Activated CD4-positive, alpha-beta T cell treated with anti-CD3 and anti-CD28 coated beads, Interleukin-2, amount 10 ng/mL, durations not matched to agents 7 days and 5 days (primary cell): ENCODE data around the gene MPV17. TPM values are rescaled to one million over a fixed set of nuclear protein-coding genes. Genes with fewer than 3 reads are reported as not detected.
"Not testable (repeated sequence)": the region's sequence is repeated elsewhere in the genome, so short reads cannot be mapped to it uniquely, and the experiment has no call there.

Experiments used
- CTCF ChIA-PET: fragments of 350-600 bp; sonication (Branson Sonifier 250); formaldehyde crosslinking; loops from one replicate; lab custom pipeline; 2021; ENCODE audit warnings: antibody characterized with exemption; lab: Charles Lee
- POLR2A ChIA-PET: fragments of 350-600 bp; sonication (Branson Sonifier 250); formaldehyde crosslinking; loops from one replicate; lab custom pipeline; 2021; ENCODE audit warnings: antibody characterized with exemption; lab: Charles Lee
- DNase-seq: peaks from one replicate; pipeline ENCODE4 v3.0.0-alpha.2; 2020
- H3K27ac Mint-ChIP-seq: one replicate; pipeline ENCODE4 v1.8.0; 2021; ENCODE audit warnings: mild to moderate bottlenecking, moderate library complexity, mixed read lengths
- H3K27me3 Mint-ChIP-seq: one replicate; pipeline ENCODE4 v1.8.0; 2021; ENCODE audit warnings: mixed read lengths
- H3K36me3 Mint-ChIP-seq: one replicate; pipeline ENCODE4 v1.8.0; 2021; ENCODE audit warnings: low read depth, mixed read lengths
- H3K4me1 Mint-ChIP-seq: one replicate; pipeline ENCODE4 v1.8.0; 2021; ENCODE audit warnings: mixed read lengths
- H3K4me3 Mint-ChIP-seq: one replicate; pipeline ENCODE4 v1.8.0; 2021; ENCODE audit warnings: mild to moderate bottlenecking, moderate library complexity, mixed read lengths
- H3K9me3 Mint-ChIP-seq: one replicate; pipeline ENCODE4 v1.8.0; 2021; ENCODE audit warnings: mixed read lengths
- total RNA-seq, 2 experiments: library from RNA; stranded (reverse); gene quantifications; one replicate each; pipeline ENCODE4 v1.2.3, GENCODE V29; 2021

MPV17 gene
- total RNA-seq, 2 experiments from 2014 or later = 80.8 to 83.6 TPM

GRCh38 chr2:27353762-27354596, 31.1 kb upstream of the MPV17 start:
- POLR2A ChIA-PET = interaction anchor here (0.6 kb wide), 1 partner anchor 10 kb away, joined by 3 read pairs; no protein-coding TSS in a partner anchor
- H3K36me3 Mint-ChIP-seq = peaks cover 7% of the 10 kb centered on the region
- H3K27ac Mint-ChIP-seq = no peak overlapping the region
- no peaks in the 10 kb centered on the region for H3K27me3 Mint-ChIP-seq
- no peak for DNase-seq
- peak overlapping the region; percentile 39 for H3K4me3 Mint-ChIP-seq
- no peaks in the 10 kb centered on the region for H3K9me3 Mint-ChIP-seq
- CTCF ChIA-PET = interaction anchor here (0.6 to 2.1 kb wide), 4 partner anchors 10 to 16 kb away, joined by 3 to 8 read pairs (median 6); partner anchors contain the start of genes EIF2B4 and SNX17
- H3K4me1 Mint-ChIP-seq = peaks cover 58% of the 10 kb centered on the region

GRCh38 chr2:27353386-27353761, 30.5 kb upstream of the MPV17 start:
- H3K9me3 Mint-ChIP-seq, H3K27me3 Mint-ChIP-seq, POLR2A ChIA-PET, H3K27ac Mint-ChIP-seq, H3K36me3 Mint-ChIP-seq, DNase-seq, H3K4me3 Mint-ChIP-seq: not testable (repeated sequence)
- H3K4me1 Mint-ChIP-seq = peaks cover 54% of the 10 kb centered on the region
- CTCF ChIA-PET = interaction anchor here (0.6 to 2.1 kb wide), 3 partner anchors 9 to 16 kb away, joined by 4 to 8 read pairs (median 7); partner anchors contain the start of genes EIF2B4 and SNX17

- H3K4me3 Mint-ChIP-seq = no peak overlapping the region
- CTCF ChIA-PET = interaction anchor here (0.8 to 2.1 kb wide), 5 partner anchors 8 to 19 kb away, joined by 3 to 7 read pairs (median 3); partner anchors contain the start of genes EIF2B4 and SNX17
- peaks cover 10% of the 10 kb centered on the region for H3K36me3 Mint-ChIP-seq
- POLR2A ChIA-PET = no interaction called here
- peak overlapping the region; percentile 34 for H3K27ac Mint-ChIP-seq
- DNase-seq = peak; percentile 19
- H3K9me3 Mint-ChIP-seq = no peaks in the 10 kb centered on the region
- H3K27me3 Mint-ChIP-seq = no peaks in the 10 kb centered on the region
- peaks cover 45% of the 10 kb centered on the region for H3K4me1 Mint-ChIP-seq
Measured at GRCh38 chr2:27351802-27352598, 29.1 kb upstream of the MPV17 start.

- Mint-ChIP-seq H3K27me3 (no peaks in the 10 kb centered on the region), H3K27ac (no peak overlapping the region), H3K4me1 (peaks cover 34% of the 10 kb centered on the region), H3K9me3 (no peaks in the 10 kb centered on the region), H3K36me3 (peaks cover 10% of the 10 kb centered on the region), H3K4me3 (no peak overlapping the region)
- no peak for DNase-seq
- ChIA-PET POLR2A (no interaction called here), CTCF (interaction anchor here (0.7 to 1.4 kb wide), 4 partner anchors 10 to 263 kb away, joined by 3 to 4 read pairs (median 4); no protein-coding TSS in a partner anchor)
Measured at GRCh38 chr2:27350106-27350693, 27.3 kb upstream of the MPV17 start.

- Mint-ChIP-seq H3K4me1 (peaks cover 21% of the 10 kb centered on the region), H3K27ac (no peak overlapping the region), H3K4me3 (no peak overlapping the region), H3K36me3 (peaks cover 10% of the 10 kb centered on the region), H3K27me3 (no peaks in the 10 kb centered on the region), H3K9me3 (no peaks in the 10 kb centered on the region)
- ChIA-PET POLR2A (no interaction called here), CTCF (interaction anchor here (1.5 kb wide), 1 partner anchor 24 kb away, joined by 5 read pairs; the partner anchor contains the start of gene MPV17)
- no peak for DNase-seq
Measured at GRCh38 chr2:27347641-27348040, 24.7 kb upstream of the MPV17 start.

- Mint-ChIP-seq H3K36me3 (peaks cover 36% of the 10 kb centered on the region), H3K27me3 (no peaks in the 10 kb centered on the region), H3K4me3 (no peak overlapping the region), H3K9me3 (no peaks in the 10 kb centered on the region), H3K4me1 (no peaks in the 10 kb centered on the region), H3K27ac (no peak overlapping the region)
- DNase-seq = no peak
- ChIA-PET CTCF (interaction anchor here (0.7 to 1.1 kb wide), 2 partner anchors 15 to 354 kb away, joined by 3 to 4 read pairs; no protein-coding TSS in a partner anchor), POLR2A (no interaction called here)
Measured at GRCh38 chr2:27336173-27336572, 13.3 kb upstream of the MPV17 start.

GRCh38 chr2:27335311-27335710, 12.4 kb upstream of the MPV17 start:
- CTCF ChIA-PET = interaction anchor here (1.2 kb wide), 1 partner anchor 24 kb away, joined by 4 read pairs; no protein-coding TSS in a partner anchor
- no peak for DNase-seq
- Mint-ChIP-seq H3K4me1 (no peaks in the 10 kb centered on the region), H3K27ac (no peak overlapping the region), H3K27me3 (no peaks in the 10 kb centered on the region), H3K9me3 (no peaks in the 10 kb centered on the region), H3K36me3 (peaks cover 35% of the 10 kb centered on the region), H3K4me3 (no peak overlapping the region)
- POLR2A ChIA-PET = no interaction called here

DNA sequence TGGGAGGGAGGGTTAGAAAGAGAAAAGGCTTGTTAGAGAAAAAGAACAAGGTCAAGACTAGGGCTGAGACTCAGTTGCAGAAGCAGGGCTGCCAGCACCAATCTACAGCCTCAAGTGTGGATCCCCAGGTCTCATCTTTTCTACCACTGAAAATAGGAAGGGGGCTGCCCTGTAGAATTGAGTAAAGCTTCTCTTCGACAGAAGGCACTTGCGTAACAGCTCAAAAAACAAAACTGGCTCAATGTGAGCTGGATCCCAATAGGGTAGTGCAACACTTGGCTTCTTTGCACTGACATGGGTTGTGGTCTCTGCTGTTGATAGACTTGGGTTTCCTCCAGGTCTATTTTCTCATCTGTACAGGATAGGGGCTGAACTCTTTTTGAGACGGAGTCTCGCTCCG, 1.8 kb upstream of the MPV17 start:
- Mint-ChIP-seq H3K9me3 (no peaks in the 10 kb centered on the region), H3K4me3 (peak overlapping the region; percentile 38), H3K27me3 (no peaks in the 10 kb centered on the region), H3K27ac (no peak overlapping the region), H3K4me1 (peaks cover 23% of the 10 kb centered on the region), H3K36me3 (peaks cover 32% of the 10 kb centered on the region)
- ChIA-PET POLR2A (no interaction called here), CTCF (interaction anchor here (0.6 to 1.5 kb wide), 4 partner anchors 21 to 359 kb away, joined by 3 to 4 read pairs (median 3); no protein-coding TSS in a partner anchor)
- no peak for DNase-seq

- Mint-ChIP-seq H3K36me3 (peaks cover 27% of the 10 kb centered on the region), H3K27me3 (no peaks in the 10 kb centered on the region), H3K9me3 (no peaks in the 10 kb centered on the region), H3K4me3 (peak overlapping the region; percentile 89), H3K27ac (peak overlapping the region; percentile 94), H3K4me1 (peaks cover 23% of the 10 kb centered on the region)
- ChIA-PET CTCF (interaction anchor here (0.6 to 1.7 kb wide), 9 partner anchors 16 to 360 kb away, joined by 3 to 5 read pairs (median 3); partner anchors contain the start of genes UCN and ZNF513), POLR2A (no interaction called here)
- DNase-seq = no peak
Measured at GRCh38 chr2:27323596-27324285, 844 bp upstream of the MPV17 start.

- peak overlapping the region; percentile 89 for H3K4me3 Mint-ChIP-seq
- H3K9me3 Mint-ChIP-seq = no peaks in the 10 kb centered on the region
- POLR2A ChIA-PET = no interaction called here
- no peaks in the 10 kb centered on the region for H3K27me3 Mint-ChIP-seq
- H3K36me3 Mint-ChIP-seq = peaks cover 15% of the 10 kb centered on the region
- peaks cover 23% of the 10 kb centered on the region for H3K4me1 Mint-ChIP-seq
- H3K27ac Mint-ChIP-seq = peak overlapping the region; percentile 94
- CTCF ChIA-PET = interaction anchor here (1.4 to 1.8 kb wide), 5 partner anchors 14 to 234 kb away, joined by 3 to 8 read pairs (median 4); partner anchors contain the start of gene UCN
- peak; percentile 29 for DNase-seq
Measured at GRCh38 chr2:27322301-27322765, 564 bp downstream of the MPV17 start.

- no peak for DNase-seq
- Mint-ChIP-seq H3K4me1 (peaks cover 23% of the 10 kb centered on the region), H3K27me3 (no peaks in the 10 kb centered on the region), H3K27ac (peak overlapping the region; percentile 61), H3K36me3 (peaks cover 4% of the 10 kb centered on the region), H3K4me3 (peak overlapping the region; percentile 89), H3K9me3 (no peaks in the 10 kb centered on the region)
- POLR2A ChIA-PET = no interaction called here
- CTCF ChIA-PET = interaction anchor here (0.5 kb wide), 1 partner anchor 258 kb away, joined by 3 read pairs; no protein-coding TSS in a partner anchor
Measured at GRCh38 chr2:27320958-27321543, 1.8 kb downstream of the MPV17 start.
